Activated B cell treated with CpG ODN at 0.5 μM for 24 hours (primary cell): Measurements from ENCODE around the gene DHRS12. TPM values are rescaled to one million over a fixed set of nuclear protein-coding genes. Genes with fewer than 3 reads are reported as not detected.

Experiments used
- ATAC-seq: fragments of 200-7000 bp; cut with Tn5 transposase; one replicate; pipeline ENCODE4 v1.10.0; 2021; ENCODE audit warnings: low read depth, mild to moderate bottlenecking, moderate library complexity
- CTCF ChIA-PET: fragments of 350-600 bp; sonication (Branson Sonifier 250); formaldehyde crosslinking; loops from one replicate; lab custom pipeline; 2021; ENCODE audit warnings: antibody characterized with exemption; lab: Charles Lee
- POLR2A ChIA-PET: fragments of 350-600 bp; sonication (Branson Sonifier 250); formaldehyde crosslinking; loops from one replicate; lab custom pipeline; 2021; ENCODE audit warnings: antibody characterized with exemption; lab: Charles Lee
- DNase-seq: peaks from one replicate; pipeline ENCODE4 v3.0.0; 2022
- H3K27ac Mint-ChIP-seq: one replicate; pipeline ENCODE4 v1.8.0; 2020; ENCODE audit warnings: mixed read lengths
- H3K27me3 Mint-ChIP-seq: one replicate; pipeline ENCODE4 v1.8.0; 2021; ENCODE audit warnings: mixed read lengths
- H3K36me3 Mint-ChIP-seq: one replicate; pipeline ENCODE4 v1.8.0; 2021; ENCODE audit warnings: low read depth, mixed read lengths
- H3K4me1 Mint-ChIP-seq: one replicate; pipeline ENCODE4 v1.8.0; 2021; ENCODE audit warnings: mixed read lengths
- H3K4me3 Mint-ChIP-seq: one replicate; pipeline ENCODE4 v1.8.0; 2020; ENCODE audit warnings: mild to moderate bottlenecking, mixed read lengths
- H3K9me3 Mint-ChIP-seq: one replicate; pipeline ENCODE4 v1.8.0; 2020; ENCODE audit warnings: mixed read lengths
- CTCF ChIP-seq: fragments of 200-600 bp; IDR thresholded peaks from one replicate; pipeline ENCODE4 v1.8.0; 2022; ENCODE audit warnings: antibody characterized with exemption, mild to moderate bottlenecking
- intact Hi-C: fragments of 100-400 bp; cut with micrococcal nuclease; formaldehyde crosslinking; loops from one replicate; pipeline ENCODE4 v1.15.1; 2024
- total RNA-seq: library from RNA; stranded (reverse); gene quantifications from 2 replicates; pipeline ENCODE4 v1.2.3, GENCODE V29; 2022

The DHRS12 gene
- total RNA-seq, 1 donor from 2014 or later, result 14.1 TPM

GRCh38 chr13:51845574-51846318 lies 41.8 kb upstream of the DHRS12 start:
- H3K4me1 Mint-ChIP-seq, result peaks cover 2% of the 10 kb centered on the region
- no peaks in the 10 kb centered on the region for H3K36me3 Mint-ChIP-seq
- no peak for TF ChIP-seq CTCF
- H3K9me3 Mint-ChIP-seq, result no peaks in the 10 kb centered on the region
- no peak overlapping the region for H3K27ac Mint-ChIP-seq
- no peak for ATAC-seq
- peaks cover 10% of the 10 kb centered on the region for H3K27me3 Mint-ChIP-seq
- CTCF ChIA-PET, result no interaction called here
- no peak overlapping the region for H3K4me3 Mint-ChIP-seq
- no peak for DNase-seq
- intact Hi-C loops, result loop anchor here (1.0 kb wide), 1 partner anchor 282 kb away; no protein-coding TSS in a partner anchor
- POLR2A ChIA-PET, result interaction anchor here (0.6 kb wide), 1 partner anchor 828 kb away, joined by 9 read pairs; no protein-coding TSS in a partner anchor

GRCh38 chr13:51844862-51845573 lies 41.1 kb upstream of the DHRS12 start, which contains the start of gene TMEM272:
Gene TMEM272 (minus strand): TSS chr13:51845177. CDS start chr13:51838530, 6,647 bp downstream.
- peak; percentile 37 for DNase-seq
- peaks cover 10% of the 10 kb centered on the region for H3K27me3 Mint-ChIP-seq

GRCh38 chr13:51843529-51843928 lies 39.6 kb upstream of the DHRS12 start:
- ChIA-PET CTCF (interaction anchor here (1.2 kb wide), 1 partner anchor 28 kb away, joined by 5 read pairs; no protein-coding TSS in a partner anchor), POLR2A (no interaction called here)
- Mint-ChIP-seq H3K27ac (no peak overlapping the region), H3K4me3 (no peak overlapping the region), H3K4me1 (peaks cover 2% of the 10 kb centered on the region), H3K9me3 (no peaks in the 10 kb centered on the region), H3K36me3 (no peaks in the 10 kb centered on the region), H3K27me3 (peaks cover 10% of the 10 kb centered on the region)
- DNase-seq, result no peak
- ATAC-seq, result no peak
- no peak for TF ChIP-seq CTCF
- intact Hi-C loops, result no loop called here

More at GRCh38 chr13:51844862-51845573, 41.1 kb upstream of the DHRS12 start, which contains the start of gene TMEM272:
- H3K9me3 Mint-ChIP-seq, result no peaks in the 10 kb centered on the region
- H3K4me3 Mint-ChIP-seq, result no peak within 1 kb of the TSS
- ChIA-PET CTCF (interaction anchor here (1.2 kb wide), 1 partner anchor 30 kb away, joined by 5 read pairs; no protein-coding TSS in a partner anchor), POLR2A (interaction anchor here (0.6 kb wide), 1 partner anchor 827 kb away, joined by 9 read pairs; no protein-coding TSS in a partner anchor)
- no peak for TF ChIP-seq CTCF
- ATAC-seq, result peak; percentile 78
- H3K4me1 Mint-ChIP-seq, result peaks cover 2% of the 10 kb centered on the region
- H3K27ac Mint-ChIP-seq, result no peak within 1 kb of the TSS
- H3K36me3 Mint-ChIP-seq, result no peaks in the 10 kb centered on the region
- intact Hi-C loops, result loop anchor here (1.0 kb wide), 1 partner anchor 282 kb away; no protein-coding TSS in a partner anchor

GRCh38 chr13:51841732-51842131 lies 37.8 kb upstream of the DHRS12 start:
- H3K27me3 Mint-ChIP-seq, result peaks cover 10% of the 10 kb centered on the region
- DNase-seq (no peak), ATAC-seq (no peak)
- peaks cover 2% of the 10 kb centered on the region for H3K4me1 Mint-ChIP-seq
- TF ChIP-seq CTCF, result no peak
- no peak overlapping the region for H3K4me3 Mint-ChIP-seq
- no peak overlapping the region for H3K27ac Mint-ChIP-seq
- H3K36me3 Mint-ChIP-seq, result no peaks in the 10 kb centered on the region
- ChIA-PET POLR2A (no interaction called here), CTCF (no interaction called here)
- H3K9me3 Mint-ChIP-seq, result no peaks in the 10 kb centered on the region
- intact Hi-C loops, result no loop called here

GRCh38 chr13:51840917-51841316 lies 37.0 kb upstream of the DHRS12 start:
- Mint-ChIP-seq H3K36me3 (no peaks in the 10 kb centered on the region), H3K9me3 (no peaks in the 10 kb centered on the region), H3K4me3 (no peak overlapping the region), H3K27ac (no peak overlapping the region), H3K27me3 (peaks cover 10% of the 10 kb centered on the region), H3K4me1 (peaks cover 2% of the 10 kb centered on the region)
- no peak for TF ChIP-seq CTCF
- POLR2A ChIA-PET, result no interaction called here
- no peak for ATAC-seq
- no peak for DNase-seq
- CTCF ChIA-PET, result no interaction called here
- intact Hi-C loops, result no loop called here
